Esophagus squamous epithelium (tissue), 5 donors: ENCODE data around the gene RYR3. TPM values are rescaled to one million over a fixed set of nuclear protein-coding genes. Genes with fewer than 3 reads are reported as not detected.

Source experiments
- DNase-seq: peaks from one replicate; lab custom pipeline; 2025; lab: John Stamatoyannopoulos, UW
- H3K27ac ChIP-seq, 4 donors: fragments of 200-600 bp; sonication (generic); one replicate each; pipeline ENCODE4 v1.5.1; 2016 to 2019; ENCODE audit warnings: mild to moderate bottlenecking in 1 of 4
- H3K27me3 ChIP-seq, 4 donors: fragments of 200-600 bp; sonication (generic); 1 replicate in 3 of 4; 2 replicates in 1 of 4; pipeline versions ENCODE4 v1.5.1 to v1.6.0; 2017 to 2021; ENCODE audit warnings: antibody characterized with exemption in 1 of 4
- H3K36me3 ChIP-seq, 3 donors: fragments of 200-600 bp; sonication (generic); one replicate each; pipeline ENCODE4 v1.5.1; 2016 to 2019
- H3K4me1 ChIP-seq, 3 donors: fragments of 200-600 bp; sonication (generic); one replicate each; pipeline ENCODE4 v1.5.1; 2017 to 2019
- H3K4me3 ChIP-seq, 4 donors: fragments of 200-600 bp; sonication (generic); 1 replicate in 3 of 4; 2 replicates in 1 of 4; pipeline ENCODE4 v1.5.1; 2016 to 2019; ENCODE audit warnings: mild to moderate bottlenecking in 2 of 4, moderate library complexity in 1 of 4
- H3K9me3 ChIP-seq, 3 donors: fragments of 200-600 bp; sonication (generic); one replicate each; pipeline ENCODE4 v1.5.1; 2016 to 2019
- CTCF ChIP-seq, 6 experiments: fragments of 450-650 bp in 4 of 6; fragments of 200-600 bp in 2 of 6; sonication (generic) in 2 of 6; IDR thresholded peaks; one replicate each; pipeline ENCODE4 v1.5.1; 2016 to 2019; ENCODE audit warnings: antibody characterized with exemption in 6 of 6, mild to moderate bottlenecking in 4 of 6, moderate library complexity in 4 of 6
- POLR2A ChIP-seq, 4 donors: fragments of 450-650 bp; IDR thresholded peaks; one replicate each; pipeline ENCODE4 v1.6.1; 2017; ENCODE audit warnings: antibody characterized with exemption in 4 of 4, mild to moderate bottlenecking in 4 of 4, moderate library complexity in 3 of 4
- WGBS, 2 donors: methylation state at CpG; one replicate each; pipeline ENCODE4 v1.1.5; 2018; 5-methylcytosine and 5-hydroxymethylcytosine counted together
- intact Hi-C: fragments of 100-400 bp; cut with DNase I; formaldehyde crosslinking; loops from one replicate; pipeline ENCODE4 v1.15.0; 2022
- total RNA-seq, 4 donors: library from RNA; depleted of rRNA; stranded (reverse); fragments of >200 nt; gene quantifications; one replicate each; pipeline ENCODE4 v1.1.0, GENCODE V29; 2016
- donor health status: DM: yes; HTN: yes; CAD: no.

RYR3 gene
- total RNA-seq, 4 donors from 2014 or later: 0.15 to 4.2 (median 0.43) TPM

- intact Hi-C loops: no loop called here
- no peaks in the 10 kb centered on the region for H3K36me3 ChIP-seq
- TF ChIP-seq POLR2A (IDR thresholded peaks at IDR 0.05) (no peak), CTCF (IDR thresholded peaks at IDR 0.05) (no peak)
- no peak overlapping the region for H3K4me3 ChIP-seq
- H3K27me3 ChIP-seq: no peaks in the 10 kb centered on the region
- no peak for DNase-seq
- no peaks in the 10 kb centered on the region for H3K4me1 ChIP-seq
- no peak overlapping the region for H3K27ac ChIP-seq
- H3K9me3 ChIP-seq: no peaks in the 10 kb centered on the region
These were observed 310.4 kb downstream of the RYR3 start for GRCh38 chr15:33621141-33621540.

DNA sequence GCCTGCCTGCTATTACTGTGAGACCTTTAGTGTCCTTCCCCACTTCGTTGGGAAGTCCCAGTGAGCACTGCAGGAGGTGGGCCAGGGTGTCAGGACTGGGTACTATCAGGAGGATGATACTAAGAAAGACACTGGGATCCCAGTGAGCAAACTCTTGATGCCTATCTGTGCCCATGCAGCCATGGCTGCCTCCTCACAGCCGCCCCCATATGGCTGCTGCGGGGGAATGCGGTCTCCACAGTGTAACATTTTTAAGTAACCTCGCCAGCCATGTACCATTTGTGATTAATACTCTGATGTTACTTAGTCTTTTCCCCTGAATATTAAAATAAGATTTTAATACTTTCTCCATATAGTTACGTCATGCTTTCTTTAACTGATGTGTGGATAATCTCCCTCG is 312.2 kb downstream of the RYR3 start:
- H3K4me3 ChIP-seq: no peak overlapping the region
- no peak overlapping the region for H3K27ac ChIP-seq
- H3K9me3 ChIP-seq: no peaks in the 10 kb centered on the region
- H3K27me3 ChIP-seq: no peaks in the 10 kb centered on the region
- DNase-seq: no peak
- H3K36me3 ChIP-seq: no peaks in the 10 kb centered on the region
- H3K4me1 ChIP-seq: no peaks in the 10 kb centered on the region
- intact Hi-C loops: no loop called here
- TF ChIP-seq POLR2A (IDR thresholded peaks at IDR 0.05): no peak
- peak in 1 of 6 experiments; percentile 10 for TF ChIP-seq CTCF (IDR thresholded peaks at IDR 0.05)
- WGBS, 2 donors: 72 to 79% methylated on average over 7 of the region's 7 CpGs

DNA sequence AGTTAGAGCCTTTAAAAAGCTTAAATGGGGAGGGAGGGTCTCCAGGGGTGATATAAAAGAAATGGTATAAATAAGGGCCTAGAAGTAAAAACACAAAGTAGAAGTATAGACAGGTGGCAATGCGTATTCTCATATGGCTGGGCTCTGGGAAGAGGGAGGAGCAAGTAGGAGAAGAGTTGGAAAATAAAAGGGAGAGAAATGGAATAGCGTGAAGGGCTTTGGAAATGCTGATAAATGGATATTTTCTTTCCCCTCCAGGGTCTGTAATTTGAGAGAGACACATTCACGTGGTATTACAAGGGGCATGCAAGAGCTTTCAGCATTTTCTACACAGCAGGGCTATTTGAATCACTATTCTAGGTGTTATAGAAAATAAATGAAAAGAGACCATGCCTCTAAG is 313.7 kb downstream of the RYR3 start:
- no peak for TF ChIP-seq CTCF (IDR thresholded peaks at IDR 0.05)
- no peak for TF ChIP-seq POLR2A (IDR thresholded peaks at IDR 0.05)
- Histone ChIP-seq H3K4me1 (no peaks in the 10 kb centered on the region), H3K9me3 (no peaks in the 10 kb centered on the region), H3K27ac (no peak overlapping the region), H3K27me3 (no peaks in the 10 kb centered on the region), H3K4me3 (no peak overlapping the region), H3K36me3 (no peaks in the 10 kb centered on the region)
- intact Hi-C loops: no loop called here
- no peak for DNase-seq
- WGBS, 2 donors: 56 to 61% methylated on average over 3 of the region's 3 CpGs

GRCh38 chr15:33629647-33630046 is 318.9 kb downstream of the RYR3 start:
- intact Hi-C loops: no loop called here
- no peaks in the 10 kb centered on the region for H3K9me3 ChIP-seq
- 74 to 76% methylated on average over 4 of the region's 4 CpGs for WGBS, 2 donors

GRCh38 chr15:33636234-33636633 is 325.5 kb downstream of the RYR3 start:
- H3K27ac ChIP-seq: no peak overlapping the region
- H3K4me1 ChIP-seq: no peaks in the 10 kb centered on the region
- no peaks in the 10 kb centered on the region for H3K27me3 ChIP-seq
- H3K4me3 ChIP-seq: no peak overlapping the region
- TF ChIP-seq CTCF (IDR thresholded peaks at IDR 0.05): no peak
- no peak for TF ChIP-seq POLR2A (IDR thresholded peaks at IDR 0.05)
- no peaks in the 10 kb centered on the region for H3K9me3 ChIP-seq
- intact Hi-C loops: no loop called here
- DNase-seq: no peak
- H3K36me3 ChIP-seq: no peaks in the 10 kb centered on the region
- WGBS, 2 donors: 70 to 75% methylated on average over 6 of the region's 7 CpGs

More at GRCh38 chr15:33629647-33630046, 318.9 kb downstream of the RYR3 start:
- Histone ChIP-seq H3K4me3 (no peak overlapping the region), H3K27ac (no peak overlapping the region), H3K27me3 (no peaks in the 10 kb centered on the region), H3K36me3 (no peaks in the 10 kb centered on the region), H3K4me1 (no peaks in the 10 kb centered on the region)
- TF ChIP-seq CTCF (IDR thresholded peaks at IDR 0.05): no peak
- no peak for TF ChIP-seq POLR2A (IDR thresholded peaks at IDR 0.05)
- no peak for DNase-seq
